Activated naive CD8-positive, alpha-beta T cell treated with anti-CD3 and anti-CD28 coated beads, Interleukin-2, amount 10 ng/mL, durations not matched to agents 7 days and 5 days (primary cell): ENCODE data around the gene PLK4. TPM values are rescaled to one million over a fixed set of nuclear protein-coding genes. Genes with fewer than 3 reads are reported as not detected.
"Not testable (repeated sequence)": the region's sequence is repeated elsewhere in the genome, so short reads cannot be mapped to it uniquely, and the experiment has no call there.

ENCODE experiments used
- ATAC-seq: fragments of 150-1000 bp; cut with Tn5 transposase; one replicate; pipeline ENCODE4 v1.10.0; 2021; ENCODE audit warnings: low read depth, moderate library complexity
- POLR2A ChIA-PET: fragments of 350-600 bp; sonication (Branson Sonifier 250); formaldehyde crosslinking; loops from one replicate; lab custom pipeline; 2021; ENCODE audit warnings: antibody characterized with exemption; lab: Charles Lee
- DNase-seq: peaks from one replicate; pipeline ENCODE4 v3.0.0; 2021
- H3K27ac Mint-ChIP-seq: one replicate; pipeline ENCODE4 v1.8.0; 2022; ENCODE audit warnings: mild to moderate bottlenecking, mixed read lengths
- H3K27me3 Mint-ChIP-seq: one replicate; pipeline ENCODE4 v1.8.0; 2022; ENCODE audit warnings: mild to moderate bottlenecking, moderate library complexity, mixed read lengths
- H3K36me3 Mint-ChIP-seq: one replicate; pipeline ENCODE4 v1.8.0; 2021; ENCODE audit warnings: mild to moderate bottlenecking, mixed read lengths
- H3K4me1 Mint-ChIP-seq: one replicate; pipeline ENCODE4 v1.8.0; 2021; ENCODE audit warnings: mixed read lengths
- H3K4me3 Mint-ChIP-seq: one replicate; pipeline ENCODE4 v1.8.0; 2022; ENCODE audit warnings: mild to moderate bottlenecking, moderate library complexity, mixed read lengths
- H3K9me3 Mint-ChIP-seq: one replicate; pipeline ENCODE4 v1.8.0; 2021; ENCODE audit warnings: mixed read lengths
- total RNA-seq, 2 experiments: library from RNA; stranded (reverse); gene quantifications; one replicate each; pipeline ENCODE4 v1.2.3, GENCODE V29; 2021

PLK4 gene
- total RNA-seq, 2 experiments from 2014 or later = 35.5 to 39.4 TPM

DNA sequence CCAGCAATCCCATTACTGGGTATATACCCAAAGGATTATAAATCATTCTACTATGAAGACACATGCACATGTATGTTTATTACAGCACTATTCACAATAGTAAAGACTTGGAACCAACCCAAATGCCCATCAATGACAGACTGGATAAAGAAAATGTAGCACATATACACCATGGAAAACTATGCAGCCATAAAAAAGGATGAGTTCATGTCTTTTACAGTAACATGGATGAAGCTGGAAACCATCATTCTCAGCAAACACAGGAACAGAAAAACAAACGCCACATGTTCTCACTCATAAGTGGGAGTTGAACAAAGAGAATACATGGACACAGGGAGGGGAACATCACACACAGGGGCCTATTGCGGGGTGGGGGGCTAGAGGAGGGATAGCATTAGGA, 45.0 kb downstream of the PLK4 start:
- not testable (repeated sequence) for H3K4me1 Mint-ChIP-seq, H3K27me3 Mint-ChIP-seq, ATAC-seq, H3K27ac Mint-ChIP-seq, DNase-seq, H3K4me3 Mint-ChIP-seq, H3K9me3 Mint-ChIP-seq
- peaks cover 40% of the 10 kb centered on the region for H3K36me3 Mint-ChIP-seq
- POLR2A ChIA-PET = interaction anchor here (0.6 kb wide), 1 partner anchor 884 kb away, joined by 4 read pairs; no protein-coding TSS in a partner anchor

DNA sequence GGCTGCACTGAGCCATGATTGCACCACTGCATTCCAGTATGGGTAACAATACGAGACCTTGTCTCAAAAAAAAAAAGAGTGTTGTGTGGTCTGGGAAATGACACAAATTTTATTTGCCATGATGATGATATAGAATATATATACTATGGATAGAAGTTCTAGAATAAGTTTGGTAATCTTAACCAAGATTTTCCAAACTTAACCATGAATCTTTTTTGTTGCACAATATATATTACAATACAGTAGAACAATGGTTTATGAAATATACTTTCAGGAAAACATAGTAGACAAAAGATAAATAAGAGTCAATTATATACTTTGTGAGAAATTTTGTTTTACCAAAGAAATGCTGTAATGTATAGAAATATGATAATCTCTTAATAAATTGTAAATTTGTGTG, 49.5 kb downstream of the PLK4 start:
- POLR2A ChIA-PET = interaction anchor here (0.6 kb wide), 1 partner anchor 272 kb away, joined by 3 read pairs; no protein-coding TSS in a partner anchor
- Mint-ChIP-seq H3K4me3 (no peak overlapping the region), H3K4me1 (no peaks in the 10 kb centered on the region), H3K36me3 (peaks cover 19% of the 10 kb centered on the region), H3K9me3 (peaks cover 4% of the 10 kb centered on the region), H3K27me3 (no peaks in the 10 kb centered on the region), H3K27ac (no peak overlapping the region)
- ATAC-seq (no peak), DNase-seq (no peak)

DNA sequence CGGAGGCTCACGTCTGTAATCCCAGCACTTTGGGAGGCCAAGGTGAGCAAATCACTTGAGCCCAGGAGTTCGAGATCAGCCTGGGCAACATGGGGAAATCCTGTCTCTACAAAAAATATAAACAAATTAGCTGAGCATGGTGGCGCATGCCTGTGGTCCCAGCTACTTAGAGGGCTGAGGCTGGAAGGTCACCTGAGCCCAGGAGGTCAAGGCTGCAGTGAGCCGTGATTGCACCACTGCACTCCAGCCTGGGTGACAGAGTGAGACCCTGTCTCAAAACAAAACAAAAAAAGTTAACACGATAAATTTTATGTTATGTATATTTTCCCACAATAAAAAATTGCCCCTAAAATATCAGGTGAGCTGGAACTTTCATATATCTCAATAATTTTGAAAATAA, 51.1 kb downstream of the PLK4 start:
- H3K27ac Mint-ChIP-seq, H3K4me3 Mint-ChIP-seq, POLR2A ChIA-PET, H3K27me3 Mint-ChIP-seq, ATAC-seq, H3K4me1 Mint-ChIP-seq, H3K9me3 Mint-ChIP-seq, H3K36me3 Mint-ChIP-seq, DNase-seq: not testable (repeated sequence)

DNA sequence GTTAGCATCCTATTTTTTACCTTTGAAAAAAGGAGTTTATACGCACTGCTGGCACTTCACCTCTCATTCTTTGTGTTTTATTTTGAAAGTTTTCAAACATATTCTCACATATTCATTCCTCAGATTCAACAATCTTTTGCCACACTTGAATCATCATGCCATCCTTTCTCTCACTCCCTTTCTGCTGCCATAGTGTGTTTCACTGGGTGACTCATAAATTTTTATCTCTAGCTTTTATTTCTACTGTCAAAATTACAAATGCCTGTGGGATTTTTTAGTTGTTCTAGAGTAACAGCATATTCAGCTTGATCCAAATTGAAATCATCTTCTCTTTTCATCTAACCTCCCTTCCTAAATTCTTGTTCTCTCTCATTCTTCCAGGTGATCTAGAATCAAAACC, 56.3 kb downstream of the PLK4 start:
- Mint-ChIP-seq H3K9me3 (no peaks in the 10 kb centered on the region), H3K36me3 (peaks cover 10% of the 10 kb centered on the region), H3K4me1 (no peaks in the 10 kb centered on the region), H3K27me3 (no peaks in the 10 kb centered on the region), H3K4me3 (no peak overlapping the region), H3K27ac (no peak overlapping the region)
- POLR2A ChIA-PET = interaction anchor here (0.6 kb wide), 1 partner anchor 808 kb away, joined by 3 read pairs; no protein-coding TSS in a partner anchor
- ATAC-seq (no peak), DNase-seq (no peak)

Other genes starting within 250 kb of the PLK4 start
- under 1 TPM; 0.06 to 0.17 TPM for gene INTU, start 247.9 kb upstream of the PLK4 start, total RNA-seq
- not detected for gene SLC25A31, start 150.5 kb upstream of the PLK4 start, total RNA-seq
- gene HSPA4L, start 98.6 kb upstream of the PLK4 start, total RNA-seq = under 1 TPM; 0.06 to 0.28 TPM
- 10 to 100 TPM; 27.4 to 28.5 TPM for gene MFSD8, start 84.3 kb downstream of the PLK4 start, total RNA-seq
- 10 to 100 TPM; 23.3 to 27.4 TPM for gene ABHD18, start 84.5 kb downstream of the PLK4 start, total RNA-seq
- 10 to 100 TPM; 12.8 to 13.2 TPM for gene LARP1B, start 180.4 kb downstream of the PLK4 start, total RNA-seq